Esophagus muscularis mucosa (tissue), 4 donors: ENCODE measurements around the gene MRC1. TPM values are rescaled to one million over a fixed set of nuclear protein-coding genes. Genes with fewer than 3 reads are reported as not detected.

Source experiments
- DNase-seq: peaks from one replicate; pipeline ENCODE4 v3.0.0-alpha.2; 2017; ENCODE audit errors: extremely low spot score
- H3K27ac ChIP-seq, 4 donors: fragments of 200-600 bp; sonication (generic); replicated peaks in 1 of 4; 1 replicate in 3 of 4; 2 replicates in 1 of 4; pipeline ENCODE4 v1.5.1; 2016 to 2019; ENCODE audit warnings: mild to moderate bottlenecking in 1 of 4
- H3K27me3 ChIP-seq, 4 donors: fragments of 200-600 bp; sonication (generic); one replicate each; pipeline versions ENCODE4 v1.5.1 to v1.6.0; 2016 to 2019
- H3K36me3 ChIP-seq, 4 donors: fragments of 200-600 bp; sonication (generic); one replicate each; pipeline ENCODE4 v1.5.1; 2016 to 2019
- H3K4me1 ChIP-seq, 4 donors: fragments of 200-600 bp; sonication (generic); one replicate each; pipeline ENCODE4 v1.5.1; 2016 to 2019
- H3K4me3 ChIP-seq, 4 donors: fragments of 200-600 bp; sonication (generic); 1 replicate in 2 of 4; 2 replicates in 2 of 4; pipeline ENCODE4 v1.5.1; 2016 to 2019; ENCODE audit warnings: mild to moderate bottlenecking in 4 of 4, moderate library complexity in 1 of 4
- H3K9me3 ChIP-seq, 4 donors: fragments of 200-600 bp; sonication (generic); 1 replicate in 3 of 4; 2 replicates in 1 of 4; pipeline ENCODE4 v1.5.1; 2016 to 2019
- CTCF ChIP-seq, 3 experiments: fragments of 200-600 bp in 2 of 3; fragments of 450-650 bp in 1 of 3; sonication (generic) in 2 of 3; IDR thresholded peaks; one replicate each; pipeline ENCODE4 v1.5.1; 2017 to 2019; ENCODE audit warnings: antibody characterized with exemption in 3 of 3, mild to moderate bottlenecking in 2 of 3, moderate library complexity in 1 of 3
- EP300 ChIP-seq: sonication (generic); formaldehyde crosslinking; IDR thresholded peaks from one replicate; pipeline ENCODE4 v1.6.1; 2017; ENCODE audit warnings: antibody characterized with exemption
- POLR2A ChIP-seq: fragments of 450-650 bp; IDR thresholded peaks from one replicate; pipeline ENCODE4 v1.6.1; 2017; ENCODE audit warnings: antibody characterized with exemption, moderate library complexity, mild to moderate bottlenecking, low read depth
- POLR2AphosphoS5 ChIP-seq, 2 donors: sonication (generic); formaldehyde crosslinking; IDR thresholded peaks; one replicate each; pipeline ENCODE4 v1.6.1; 2017; ENCODE audit warnings: antibody characterized with exemption in 2 of 2
- WGBS: methylation state at CpG from one replicate; pipeline ENCODE4 v1.1.5; 2018; 5-methylcytosine and 5-hydroxymethylcytosine counted together
- intact Hi-C: fragments of 100-400 bp; cut with DNase I; formaldehyde crosslinking; loops from one replicate; pipeline ENCODE4 v1.15.1; 2023
- total RNA-seq, 4 donors: library from RNA; depleted of rRNA; stranded (reverse); fragments of >200 nt; gene quantifications; one replicate each; pipeline versions ENCODE4 v1.1.0 to v1.2.1, GENCODE V29; 2016

Gene MRC1
- total RNA-seq, 4 donors from 2014 or later: 21.9 to 69.6 (median 39.7) TPM

GRCh38 chr10:17838080-17838648 is 29.0 kb downstream of the MRC1 start:
- no peak for DNase-seq
- intact Hi-C loops: no loop called here
- Histone ChIP-seq H3K27me3 (no peaks in the 10 kb centered on the region), H3K9me3 (no peaks in the 10 kb centered on the region), H3K4me1 (peaks cover 0 to 27% (median 20%) of the 10 kb centered on the region in 4 donors), H3K36me3 (no peaks in the 10 kb centered on the region), H3K27ac (no peak overlapping the region), H3K4me3 (no peak overlapping the region)
- no peak for TF ChIP-seq POLR2AphosphoS5 (IDR thresholded peaks at IDR 0.05)
- TF ChIP-seq EP300: no peak
- no peak for TF ChIP-seq CTCF (IDR thresholded peaks at IDR 0.05)
- no peak for TF ChIP-seq POLR2A
- 62% methylated on average over 9 of the region's 9 CpGs for WGBS

GRCh38 chr10:17841050-17841449 is 31.9 kb downstream of the MRC1 start:
- DNase-seq: no peak
- no peak overlapping the region for H3K4me3 ChIP-seq
- 84% methylated on average over 1 of the region's 1 CpG for WGBS
- intact Hi-C loops: loop anchor here (10.0 kb wide), 1 partner anchor 284 kb away; no protein-coding TSS in a partner anchor
- H3K36me3 ChIP-seq: no peaks in the 10 kb centered on the region
- peaks cover 0 to 15% (median 12%) of the 10 kb centered on the region in 4 donors for H3K4me1 ChIP-seq
- TF ChIP-seq POLR2A (no peak), CTCF (IDR thresholded peaks at IDR 0.05) (no peak), POLR2AphosphoS5 (IDR thresholded peaks at IDR 0.05) (no peak), EP300 (no peak)
- H3K27ac ChIP-seq: no peak overlapping the region
- H3K27me3 ChIP-seq: no peaks in the 10 kb centered on the region
- H3K9me3 ChIP-seq: no peaks in the 10 kb centered on the region

- no peak for TF ChIP-seq CTCF (IDR thresholded peaks at IDR 0.05)
- no peak for TF ChIP-seq POLR2AphosphoS5 (IDR thresholded peaks at IDR 0.05)
- no peak for TF ChIP-seq EP300
- TF ChIP-seq POLR2A: no peak
Observed at GRCh38 chr10:17842641-17843040, 33.5 kb downstream of the MRC1 start.

GRCh38 chr10:17847585-17848296 is 38.6 kb downstream of the MRC1 start:
- no peak overlapping the region for H3K4me3 ChIP-seq
- intact Hi-C loops: loop anchor here (5.0 to 10.0 kb wide), 2 partner anchors 277 to 370 kb away; no protein-coding TSS in a partner anchor
- H3K36me3 ChIP-seq: no peaks in the 10 kb centered on the region
- TF ChIP-seq EP300 (no peak), POLR2A (no peak), CTCF (IDR thresholded peaks at IDR 0.05) (peak; percentile 52 to 58 (median 57))
- WGBS: 68% methylated on average over 5 of the region's 5 CpGs
- peaks cover 0 to 8% (median 2%) of the 10 kb centered on the region in 4 donors for H3K4me1 ChIP-seq
- DNase-seq: no peak
- H3K27me3 ChIP-seq: no peaks in the 10 kb centered on the region
- H3K27ac ChIP-seq: no peak overlapping the region
- H3K9me3 ChIP-seq: no peaks in the 10 kb centered on the region

More at GRCh38 chr10:17842641-17843040, 33.5 kb downstream of the MRC1 start:
- Histone ChIP-seq H3K27ac (no peak overlapping the region), H3K4me3 (no peak overlapping the region), H3K4me1 (peaks cover 0 to 4% (median 0%) of the 10 kb centered on the region in 4 donors), H3K9me3 (no peaks in the 10 kb centered on the region), H3K27me3 (no peaks in the 10 kb centered on the region), H3K36me3 (no peaks in the 10 kb centered on the region)
- intact Hi-C loops: loop anchor here (10.0 kb wide), 1 partner anchor 282 kb away; no protein-coding TSS in a partner anchor
- WGBS: 88% methylated on average over 5 of the region's 5 CpGs
- DNase-seq: no peak
